Stimulated activated CD4-positive, alpha-beta T cell treated with anti-CD3 and anti-CD28 coated beads, Interleukin-1b, Interleukin-23, amount 100 ng/mL, for 48 hours (primary cell): Measurements from ENCODE around the gene LCLAT1.
"Not testable (repeated sequence)": the region's sequence is repeated elsewhere in the genome, so short reads cannot be mapped to it uniquely, and the experiment has no call there.

Experiments used
- DNase-seq: peaks from one replicate; pipeline ENCODE4 v3.0.0-alpha.2; 2020

Gene LCLAT1

DNA sequence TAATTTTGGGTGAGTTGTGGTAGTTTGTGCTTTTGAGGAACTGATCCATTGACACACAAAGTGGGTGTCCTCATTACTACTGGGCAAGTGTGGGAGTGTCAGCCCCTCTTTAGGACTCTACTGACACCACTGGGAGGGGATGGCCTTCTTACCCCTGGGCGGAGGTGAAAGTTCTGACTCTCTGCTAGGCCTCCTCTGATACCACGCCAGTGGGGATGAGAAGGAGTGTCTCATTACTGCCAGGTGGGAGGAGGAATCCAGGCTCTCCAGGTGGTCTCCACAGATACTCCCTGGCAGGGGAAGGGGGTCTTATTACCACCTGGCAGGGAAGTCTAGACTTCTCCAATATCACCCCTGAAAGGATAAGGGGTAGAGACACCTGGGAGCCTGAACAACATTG, 9.1 kb downstream of the LCLAT1 start:
- no peak for DNase-seq

- DNase-seq, result no peak
These were observed 9.5 kb downstream of the LCLAT1 start for GRCh38 chr2:30456579-30456978.

- DNase-seq, result no peak
These were observed 10.2 kb downstream of the LCLAT1 start for GRCh38 chr2:30457296-30457695.

DNA sequence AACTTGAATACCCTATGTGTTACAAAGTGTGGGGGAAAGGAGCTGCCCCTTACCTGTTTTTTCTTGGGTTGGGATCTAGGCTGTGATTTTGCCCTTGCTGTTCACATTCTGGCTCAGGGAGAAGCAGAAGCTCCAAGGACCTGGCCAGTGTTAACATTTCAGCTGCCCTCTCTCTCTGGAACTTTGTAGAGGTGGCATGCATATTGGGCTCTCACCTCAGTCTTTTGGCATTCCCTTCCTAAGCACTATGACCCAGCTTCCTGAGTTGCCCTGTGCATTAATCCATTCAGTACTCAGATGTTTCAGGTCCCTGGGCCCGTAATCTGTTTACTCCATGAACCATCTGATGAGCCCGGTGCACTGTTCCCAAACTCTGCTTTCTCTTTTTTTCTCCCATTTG, 12.1 kb downstream of the LCLAT1 start:
- DNase-seq, result no peak

DNA sequence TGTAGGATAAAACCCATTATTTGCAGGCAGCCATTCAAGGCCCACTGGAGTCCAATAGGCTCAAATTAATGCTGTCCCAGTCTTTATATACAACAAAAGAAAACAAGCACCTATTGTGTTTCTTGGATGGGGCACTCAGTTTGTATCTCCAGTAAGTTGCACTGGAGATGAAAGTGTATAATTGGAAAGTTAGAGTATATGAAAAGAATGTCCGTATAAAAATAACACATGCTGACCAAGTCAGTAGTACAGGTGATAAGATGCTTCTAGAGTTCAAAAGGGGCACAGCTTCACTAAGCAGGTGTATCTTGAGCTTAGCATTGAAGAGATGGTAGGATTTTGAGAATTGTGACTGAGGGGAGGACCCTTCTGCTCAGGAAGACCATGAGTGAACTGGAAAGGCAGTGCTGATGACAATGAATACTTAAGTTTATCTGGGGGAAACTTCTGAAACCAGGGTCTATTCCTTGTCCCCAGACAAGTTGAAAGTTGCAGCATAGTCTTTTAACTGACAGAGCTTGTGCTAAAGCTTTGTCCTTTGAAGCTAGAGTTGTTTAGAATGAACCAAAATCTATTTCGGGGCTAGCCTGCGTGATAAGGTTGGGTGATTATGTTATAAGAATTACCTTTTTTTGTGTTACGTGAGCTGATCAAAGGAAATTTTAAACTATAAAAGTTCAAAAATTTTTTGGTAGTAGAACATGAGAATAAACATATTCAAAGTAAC, 15.2 kb downstream of the LCLAT1 start:
- no peak for DNase-seq

GRCh38 chr2:30463535-30463934, 16.5 kb downstream of the LCLAT1 start:
- no peak for DNase-seq

DNA sequence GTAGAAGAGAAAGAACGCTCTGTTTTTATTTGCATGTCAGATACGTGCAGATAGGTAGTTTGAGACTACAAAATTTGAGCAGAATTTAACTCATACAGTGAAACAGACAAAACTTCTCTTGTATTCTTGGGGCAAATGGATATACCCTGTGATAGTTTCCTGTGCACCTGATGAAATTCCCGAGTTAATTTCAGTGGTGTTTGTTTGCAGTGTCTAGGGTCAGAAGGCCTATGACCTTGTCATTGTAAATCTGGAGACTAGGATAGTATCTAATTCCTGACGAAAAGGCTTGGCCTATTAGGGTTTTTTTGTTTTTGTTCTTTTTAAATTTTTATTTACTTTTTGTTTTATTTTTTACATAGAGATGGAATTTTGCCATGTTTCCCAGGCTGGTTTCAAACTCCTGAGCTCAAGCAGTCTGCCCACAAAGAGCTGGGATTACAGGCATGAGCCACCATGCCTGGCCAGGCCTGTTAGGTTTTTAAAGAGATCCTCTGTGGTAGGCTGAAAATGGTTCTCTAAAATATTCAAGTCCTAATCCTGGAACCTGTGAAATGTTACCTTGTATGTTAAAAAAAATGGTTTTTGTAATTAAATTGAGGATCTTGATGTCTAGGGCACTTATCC, 17.6 kb downstream of the LCLAT1 start:
- DNase-seq, result no peak

GRCh38 chr2:30465171-30465545, 18.1 kb downstream of the LCLAT1 start:
- DNase-seq, result no peak

- no peak for DNase-seq
These were observed 19.2 kb downstream of the LCLAT1 start for GRCh38 chr2:30466216-30466615.

- DNase-seq, result not testable (repeated sequence)
These were observed 20.2 kb downstream of the LCLAT1 start for GRCh38 chr2:30467062-30467826.

- DNase-seq, result no peak
These were observed 23.4 kb downstream of the LCLAT1 start for GRCh38 chr2:30470426-30470825.

GRCh38 chr2:30472326-30472725, 25.3 kb downstream of the LCLAT1 start:
- no peak for DNase-seq

DNA sequence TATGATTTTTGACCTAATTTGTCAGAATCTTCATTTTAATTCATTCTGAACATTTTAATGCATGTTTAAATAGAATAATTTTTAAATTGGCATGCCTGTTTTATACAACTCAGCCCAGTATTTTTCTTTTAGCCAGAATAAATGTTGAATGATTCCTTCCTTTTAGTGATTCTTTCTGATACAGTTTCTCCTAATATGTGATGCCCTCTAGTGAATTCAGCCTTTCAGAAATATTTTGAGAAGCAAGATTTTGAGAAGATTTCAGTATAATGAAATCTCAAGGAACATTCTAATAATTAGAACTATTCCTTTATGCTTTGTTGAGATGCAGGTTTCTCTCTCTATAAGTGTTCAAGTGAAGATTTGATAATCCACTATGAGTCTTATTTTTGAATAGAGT, 28.5 kb downstream of the LCLAT1 start:
- DNase-seq, result no peak

DNA sequence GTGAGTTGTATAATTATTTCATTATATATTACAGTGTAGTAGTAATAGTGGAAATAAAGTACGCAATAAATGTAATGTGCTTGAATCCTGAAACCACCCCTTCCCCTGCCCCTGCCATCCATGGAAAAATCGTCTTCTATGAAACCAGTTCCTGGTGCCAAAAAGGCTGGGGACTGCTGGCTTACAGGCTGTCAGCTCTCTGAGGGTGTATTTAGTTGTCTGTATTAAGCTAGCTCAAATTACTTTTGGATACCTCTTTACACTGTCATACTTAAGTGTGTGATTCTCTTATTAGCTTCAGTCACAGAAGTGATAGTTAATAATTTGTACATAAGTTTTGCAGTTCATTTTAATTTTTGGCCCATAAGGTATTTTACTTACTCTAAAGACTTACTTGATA, 29.6 kb downstream of the LCLAT1 start:
- no peak for DNase-seq

- no peak for DNase-seq
These were observed 33.8 kb downstream of the LCLAT1 start for GRCh38 chr2:30480703-30481322.

DNA sequence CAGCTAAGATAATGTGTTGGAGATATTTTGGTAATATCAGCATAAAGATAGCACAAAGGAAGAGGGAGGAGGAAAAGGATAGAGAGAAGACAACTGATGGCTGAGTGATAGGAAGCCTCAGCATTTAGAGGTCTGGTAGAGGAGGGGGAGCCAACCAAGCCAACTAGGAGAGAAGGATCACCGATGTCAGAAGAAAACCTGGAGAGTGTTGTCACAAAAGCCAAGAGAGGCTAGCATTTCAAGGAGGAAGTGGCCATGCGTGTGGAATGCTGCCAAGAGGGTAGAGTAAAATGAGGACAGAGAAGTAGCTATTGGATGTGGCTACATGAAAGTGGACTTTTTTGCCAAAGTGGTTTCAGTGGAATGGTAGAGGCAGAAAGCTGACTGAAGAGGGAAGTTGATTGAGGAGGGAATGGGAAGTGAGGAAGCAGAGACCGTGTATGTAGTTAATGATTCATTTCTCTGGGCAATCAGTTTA, 34.3 kb downstream of the LCLAT1 start:
- DNase-seq, result no peak

GRCh38 chr2:30482011-30482410, 35.0 kb downstream of the LCLAT1 start:
- no peak for DNase-seq

GRCh38 chr2:30484145-30484544, 37.1 kb downstream of the LCLAT1 start:
- DNase-seq, result no peak

DNA sequence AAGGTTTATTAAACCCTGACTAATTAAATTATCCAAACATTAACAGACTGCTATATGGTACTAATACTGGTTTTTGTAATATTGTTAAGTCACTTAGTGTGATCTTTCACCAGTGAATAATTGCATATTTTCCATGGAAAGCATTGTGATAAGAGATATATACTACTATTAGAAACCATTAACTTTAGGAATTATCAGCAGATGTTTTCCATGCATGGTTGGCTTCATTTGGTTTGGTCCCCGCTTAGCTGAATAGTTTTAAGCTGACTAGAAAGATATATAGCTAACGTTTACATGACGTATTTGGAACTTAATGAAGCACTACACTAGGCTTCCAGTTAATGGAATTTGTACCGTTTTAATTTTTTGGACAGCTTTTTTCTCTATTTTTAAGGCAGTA, 37.9 kb downstream of the LCLAT1 start:
- no peak for DNase-seq

DNA sequence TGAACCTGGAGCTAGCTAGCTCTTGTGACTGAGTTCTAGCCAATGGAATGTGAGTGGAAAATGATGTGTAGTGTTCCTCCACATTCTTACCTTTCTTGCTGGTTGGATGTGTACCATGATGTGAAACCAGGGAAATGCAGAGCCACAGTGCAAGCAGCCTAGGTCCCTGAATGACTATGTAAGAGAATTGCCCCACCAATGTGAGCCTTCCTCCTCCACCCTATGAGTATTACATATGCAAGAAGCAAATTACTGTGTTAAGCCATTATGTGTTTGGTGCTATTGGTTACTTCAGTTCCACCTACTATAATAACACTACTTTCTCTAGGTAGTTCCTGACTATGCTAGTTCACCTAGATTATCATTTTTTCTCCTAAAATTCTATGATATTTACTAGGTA, 39.6 kb downstream of the LCLAT1 start:
- peak; percentile 5 for DNase-seq

DNA sequence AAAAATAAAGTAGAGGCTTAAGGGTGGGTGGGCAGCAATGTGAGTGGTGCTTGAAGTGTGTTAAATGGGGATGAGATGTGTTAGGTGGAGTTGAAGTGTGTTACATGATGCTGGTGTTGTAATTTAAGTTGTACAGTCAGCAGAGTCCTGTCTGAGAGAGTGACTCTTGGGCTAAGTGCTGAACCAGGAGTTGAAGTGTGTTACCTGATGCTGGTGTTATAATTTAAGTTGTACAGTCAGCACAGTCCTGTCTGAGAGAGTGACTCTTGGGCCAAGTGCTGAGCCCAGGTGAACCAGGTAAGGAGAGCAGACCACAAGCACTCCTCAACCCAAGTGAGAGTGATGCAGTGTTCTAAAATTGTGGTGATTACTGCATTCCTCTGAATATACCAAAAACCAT, 40.6 kb downstream of the LCLAT1 start:
- no peak for DNase-seq

DNA sequence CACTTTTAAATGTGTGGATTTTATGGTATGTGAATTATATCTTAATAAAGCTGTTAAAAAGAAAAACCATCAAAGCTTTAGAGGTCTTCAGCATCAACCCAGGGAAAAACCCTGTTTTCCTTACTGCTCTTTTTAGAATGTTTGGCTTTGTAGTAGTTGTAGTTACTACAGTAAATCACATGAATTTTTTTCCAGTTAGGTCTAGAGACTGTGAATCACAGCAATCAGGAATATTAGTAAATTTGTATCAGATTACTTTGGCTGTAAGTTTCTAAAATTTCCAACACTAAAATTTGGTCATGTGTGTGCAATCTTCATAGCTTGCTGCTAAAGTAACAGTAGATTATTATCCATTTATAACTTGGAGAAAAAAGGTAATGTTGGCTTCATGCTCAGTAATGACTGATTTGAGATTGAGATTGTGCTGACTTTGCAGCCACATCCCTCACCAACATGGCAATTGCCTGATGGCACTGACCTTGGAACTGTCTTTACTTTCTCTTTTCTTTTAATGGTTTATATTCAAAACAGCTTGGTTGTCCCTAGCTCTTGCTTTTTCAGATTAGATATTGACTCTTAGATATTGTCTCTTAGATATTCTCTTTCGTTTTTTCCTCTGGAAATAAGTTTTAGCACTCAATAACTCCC, 41.1 kb downstream of the LCLAT1 start:
- no peak for DNase-seq

DNA sequence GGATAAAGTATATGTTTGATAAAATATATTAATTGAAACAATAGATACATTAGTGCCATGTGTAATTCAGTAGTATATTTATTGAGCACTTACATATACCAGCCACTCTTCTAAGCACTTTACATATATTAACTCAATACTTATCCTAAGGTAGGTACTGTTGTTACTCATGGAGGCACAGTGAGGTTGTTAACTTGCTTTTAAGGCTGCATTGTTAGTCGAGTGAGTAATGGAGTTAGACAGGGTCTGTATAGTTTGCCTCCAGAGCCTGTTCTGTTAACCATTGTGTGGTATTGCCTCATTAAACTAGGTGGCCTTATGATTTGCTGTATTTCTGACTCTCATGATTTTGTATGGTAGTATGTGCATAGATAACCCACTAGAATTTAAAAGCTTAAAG, 44.2 kb downstream of the LCLAT1 start:
- DNase-seq, result no peak
